Fibroblast of pulmonary artery (primary cell): ENCODE data around the gene CYP1B1.
"Not testable (repeated sequence)": the region's sequence is repeated elsewhere in the genome, so short reads cannot be mapped to it uniquely, and the experiment has no call there.

Source experiments
- DNase-seq: peaks from one replicate; pipeline ENCODE4 v3.0.0-alpha.2; 2010; ENCODE audit warnings: low read depth
- H3K4me3 ChIP-seq: replicated peaks from 2 replicates; pipeline ENCODE4 v1.5.1; 2011; ENCODE audit warnings: low read depth, mild to moderate bottlenecking, control low read depth, low read length, moderate library complexity
- CTCF ChIP-seq: IDR thresholded peaks from 2 replicates; pipeline ENCODE4 v1.5.1; 2011; ENCODE audit warnings: mild to moderate bottlenecking, control low read depth, low read length, inconsistent platforms; ENCODE audit errors: missing control alignments

Gene CYP1B1

GRCh38 chr2:38116762-38117161, 40.8 kb upstream of the CYP1B1 start:
- H3K4me3 ChIP-seq = no peak overlapping the region
- TF ChIP-seq CTCF = no peak
- peak; percentile 79 for DNase-seq

- H3K4me3 ChIP-seq = no peak overlapping the region
- TF ChIP-seq CTCF = no peak
- DNase-seq = peak; percentile 78
Observed at GRCh38 chr2:38115216-38116032, 39.5 kb upstream of the CYP1B1 start.

- TF ChIP-seq CTCF = no peak
- DNase-seq = peak; percentile 95
Observed at GRCh38 chr2:38113981-38114708, 38.2 kb upstream of the CYP1B1 start.

GRCh38 chr2:38113051-38113450, 37.1 kb upstream of the CYP1B1 start:
- no peak overlapping the region for H3K4me3 ChIP-seq
- no peak for DNase-seq
- TF ChIP-seq CTCF = no peak

More at GRCh38 chr2:38113981-38114708, 38.2 kb upstream of the CYP1B1 start:
- H3K4me3 ChIP-seq = no peak overlapping the region

- not testable (repeated sequence) for DNase-seq, H3K4me3 ChIP-seq
Observed at GRCh38 chr2:38111350-38111749, 35.4 kb upstream of the CYP1B1 start.

GRCh38 chr2:38109732-38110181, 33.8 kb upstream of the CYP1B1 start:
- no peak for TF ChIP-seq CTCF
- H3K4me3 ChIP-seq = no peak overlapping the region
- no peak for DNase-seq

- TF ChIP-seq CTCF = no peak
- no peak overlapping the region for H3K4me3 ChIP-seq
- no peak for DNase-seq
Observed at GRCh38 chr2:38108907-38109731, 33.2 kb upstream of the CYP1B1 start.
